ENCODE data around the gene GSAP. TPM values are rescaled to one million over a fixed set of nuclear protein-coding genes. Genes with fewer than 3 reads are reported as not detected.

The GSAP gene
- polyA plus RNA-seq, 3 donors: 19.1 to 105 (median 35.6) TPM

DNA sequence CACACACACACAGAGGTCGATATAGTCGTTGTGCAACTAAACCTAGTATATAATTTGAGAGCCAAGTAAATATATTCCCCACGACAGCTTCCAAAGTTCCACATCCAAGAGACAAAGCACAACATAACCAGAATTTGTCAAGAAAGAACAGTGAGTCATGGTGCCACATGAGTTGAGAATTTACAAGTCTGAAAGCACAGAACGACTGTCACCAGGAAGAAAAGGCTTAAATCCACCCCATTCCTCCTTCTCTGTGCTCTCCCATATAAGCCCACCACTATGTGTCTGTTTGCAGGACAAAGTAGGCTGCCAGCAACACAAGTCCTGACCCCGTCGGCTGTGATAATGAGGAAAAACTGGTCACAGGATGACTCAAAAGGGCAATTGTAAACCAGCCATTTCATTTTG is 32.8 kb downstream of the GSAP start:
- no peaks in the 10 kb centered on the region for H4K20me1 ChIP-seq (ENCODE audit: insufficient read depth, low read length)
- WGBS (ENCODE audit: insufficient coverage): 100% methylated on average over 4 of the region's 6 CpGs
- H3K4me3 ChIP-seq (replicated peaks in 1 of 3; ENCODE audit: low read depth in 2 of 3, low read length in 3 of 3): no peak overlapping the region
- no peak overlapping the region for H3K27ac ChIP-seq (ENCODE audit: low read depth in 1 of 2, low read length in 2 of 2)
- no peaks in the 10 kb centered on the region for H3K27me3 ChIP-seq (ENCODE audit: control insufficient read depth in 2 of 2, insufficient read depth in 2 of 2, low read length in 2 of 2)
- H3K9me3 ChIP-seq (replicated peaks in 1 of 2; ENCODE audit: control insufficient read depth in 1 of 2, insufficient read depth in 1 of 2, low read length in 2 of 2): no peaks in the 10 kb centered on the region
- H3K36me3 ChIP-seq (replicated peaks in 1 of 2; ENCODE audit: control insufficient read depth in 1 of 2, insufficient read depth in 2 of 2, low read length in 2 of 2): peaks cover 75 to 93% of the 10 kb centered on the region in 2 donors
- Mint-ChIP-seq H3K27me3 (ENCODE audit: low read depth in 3 of 3) (peaks cover 0 to 2% (median 0%) of the 10 kb centered on the region in 3 donors), H3K36me3 (peaks cover 84 to 86% of the 10 kb centered on the region in 2 donors), H3K4me1 (peaks cover 9% of the 10 kb centered on the region), H3K27ac (peak overlapping the region in 2 of 7 donors; percentile 18 to 40), H3K4me3 (no peak overlapping the region), H3K9me3 (no peaks in the 10 kb centered on the region)
- H2AFZ ChIP-seq (ENCODE audit: insufficient read depth, low read depth, low read length, poor library complexity, severe bottlenecking): no peak overlapping the region
- H3K4me2 ChIP-seq (replicated peaks; ENCODE audit: extremely low read depth, low read length, poor library complexity, severe bottlenecking): no peak overlapping the region
- H3K79me2 ChIP-seq (ENCODE audit: insufficient read depth, low read length): no peaks in the 10 kb centered on the region
- DNase-seq: no peak
- H3K4me1 ChIP-seq (ENCODE audit: control insufficient read depth in 1 of 2, insufficient read depth in 2 of 2, low read length in 2 of 2): peaks cover 4 to 10% of the 10 kb centered on the region in 2 donors
- H3K9ac ChIP-seq (ENCODE audit: insufficient read depth, low read length, poor library complexity, severe bottlenecking): no peak overlapping the region
- TF ChIP-seq, protein P1, sequence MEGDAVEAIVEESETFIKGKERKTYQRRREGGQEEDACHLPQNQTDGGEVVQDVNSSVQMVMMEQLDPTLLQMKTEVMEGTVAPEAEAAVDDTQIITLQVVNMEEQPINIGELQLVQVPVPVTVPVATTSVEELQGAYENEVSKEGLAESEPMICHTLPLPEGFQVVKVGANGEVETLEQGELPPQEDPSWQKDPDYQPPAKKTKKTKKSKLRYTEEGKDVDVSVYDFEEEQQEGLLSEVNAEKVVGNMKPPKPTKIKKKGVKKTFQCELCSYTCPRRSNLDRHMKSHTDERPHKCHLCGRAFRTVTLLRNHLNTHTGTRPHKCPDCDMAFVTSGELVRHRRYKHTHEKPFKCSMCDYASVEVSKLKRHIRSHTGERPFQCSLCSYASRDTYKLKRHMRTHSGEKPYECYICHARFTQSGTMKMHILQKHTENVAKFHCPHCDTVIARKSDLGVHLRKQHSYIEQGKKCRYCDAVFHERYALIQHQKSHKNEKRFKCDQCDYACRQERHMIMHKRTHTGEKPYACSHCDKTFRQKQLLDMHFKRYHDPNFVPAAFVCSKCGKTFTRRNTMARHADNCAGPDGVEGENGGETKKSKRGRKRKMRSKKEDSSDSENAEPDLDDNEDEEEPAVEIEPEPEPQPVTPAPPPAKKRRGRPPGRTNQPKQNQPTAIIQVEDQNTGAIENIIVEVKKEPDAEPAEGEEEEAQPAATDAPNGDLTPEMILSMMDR (IDR thresholded peaks at IDR 0.05): no peak
- intact Hi-C loops (cut with micrococcal nuclease): loop anchor here in 1 of 2 donors (5.0 kb wide), 1 partner anchor 34 kb away; the partner anchor contains the start of gene GSAP

DNA sequence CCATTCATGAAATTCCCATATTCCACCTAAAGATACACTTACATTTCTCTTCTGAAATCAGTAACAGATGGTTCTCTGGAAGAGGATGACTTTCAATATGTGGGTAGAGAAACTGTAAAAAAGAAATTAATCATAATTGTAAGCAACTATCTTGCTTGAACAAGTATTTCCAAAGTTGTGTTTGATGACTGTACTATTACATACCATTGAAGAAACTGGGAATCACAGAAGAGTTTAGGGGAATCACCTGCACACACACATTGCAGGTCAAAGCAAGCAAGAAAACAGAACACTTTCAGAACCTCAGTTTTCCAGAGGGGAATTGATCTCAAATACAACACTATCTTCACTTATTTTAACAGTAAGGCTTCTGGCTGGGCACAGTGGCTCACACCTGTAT is 33.6 kb downstream of the GSAP start:
- Histone ChIP-seq H3K27ac (ENCODE audit: low read depth in 1 of 2, low read length in 2 of 2) (no peak overlapping the region), H4K20me1 (ENCODE audit: insufficient read depth, low read length) (no peaks in the 10 kb centered on the region), H3K4me2 (replicated peaks; ENCODE audit: extremely low read depth, low read length, poor library complexity, severe bottlenecking) (no peak overlapping the region), H3K36me3 (replicated peaks in 1 of 2; ENCODE audit: control insufficient read depth in 1 of 2, insufficient read depth in 2 of 2, low read length in 2 of 2) (peaks cover 80 to 99% of the 10 kb centered on the region in 2 donors), H3K9me3 (replicated peaks in 1 of 2; ENCODE audit: control insufficient read depth in 1 of 2, insufficient read depth in 1 of 2, low read length in 2 of 2) (no peaks in the 10 kb centered on the region), H3K4me3 (replicated peaks in 1 of 3; ENCODE audit: low read depth in 2 of 3, low read length in 3 of 3) (no peak overlapping the region), H3K79me2 (ENCODE audit: insufficient read depth, low read length) (no peaks in the 10 kb centered on the region), H3K9ac (ENCODE audit: insufficient read depth, low read length, poor library complexity, severe bottlenecking) (no peak overlapping the region), H3K4me1 (ENCODE audit: control insufficient read depth in 1 of 2, insufficient read depth in 2 of 2, low read length in 2 of 2) (peaks cover 0 to 2% of the 10 kb centered on the region in 2 donors), H3K27me3 (ENCODE audit: control insufficient read depth in 2 of 2, insufficient read depth in 2 of 2, low read length in 2 of 2) (no peaks in the 10 kb centered on the region), H2AFZ (ENCODE audit: insufficient read depth, low read depth, low read length, poor library complexity, severe bottlenecking) (no peak overlapping the region)
- no peak for DNase-seq
- no peak overlapping the region for H3K27ac Mint-ChIP-seq
- peaks cover 0 to 3% (median 0%) of the 10 kb centered on the region in 3 donors for H3K27me3 Mint-ChIP-seq (ENCODE audit: low read depth in 3 of 3)
- peaks cover 88% of the 10 kb centered on the region in 2 donors for H3K36me3 Mint-ChIP-seq
- intact Hi-C loops (cut with micrococcal nuclease): loop anchor here in 1 of 2 donors (5.0 kb wide), 1 partner anchor 35 kb away; the partner anchor contains the start of gene GSAP
- TF ChIP-seq, protein P1 (IDR thresholded peaks at IDR 0.05): no peak
- H3K4me1 Mint-ChIP-seq: peaks cover 1% of the 10 kb centered on the region
- no peak overlapping the region for H3K4me3 Mint-ChIP-seq
- H3K9me3 Mint-ChIP-seq: no peaks in the 10 kb centered on the region

All from CD14-positive monocyte (primary cell).